Measurements from ENCODE around the gene TRAPPC10. TPM values are rescaled to one million over a fixed set of nuclear protein-coding genes. Genes with fewer than 3 reads are reported as not detected.

The TRAPPC10 gene
- total RNA-seq, 1 experiment from 2014 or later, result 31.5 TPM

- no peaks in the 10 kb centered on the region for H3K4me1 ChIP-seq (ENCODE audit: control insufficient read depth in 1 of 2, insufficient read depth in 2 of 2, low read length in 2 of 2)
- CTCF ChIA-PET, result no interaction called here
- RAD21 ChIA-PET (ENCODE audit: low non-redundant PET in 1 of 2, low total read pairs in 2 of 2, uncharacterized antibody in 2 of 2, unreplicated experiment in 2 of 2), result no interaction called here
- intact Hi-C loops (cut with micrococcal nuclease), result no loop called here
- H3K9me3 ChIP-seq (ENCODE audit: control insufficient read depth in 1 of 2, insufficient read depth in 1 of 2, low read depth in 1 of 2, low read length in 2 of 2), result no peaks in the 10 kb centered on the region
- no peak overlapping the region for H2AFZ ChIP-seq (ENCODE audit: low read depth, low read length, poor library complexity, severe bottlenecking)
- no peak for DNase-seq (ENCODE audit: low read depth, low spot score)
- no peak for TF ChIP-seq ZNF274 (IDR thresholded peaks at IDR 0.05; ENCODE audit: low read depth, low read length)
- TF ChIP-seq RAD21 (IDR thresholded peaks at IDR 0.05; ENCODE audit: low read depth), result no peak
- TF ChIP-seq JUND (IDR thresholded peaks at IDR 0.05), result no peak
- TF ChIP-seq POLR2AphosphoS5 (IDR thresholded peaks at IDR 0.05; ENCODE audit: low read depth, low read length), result no peak
- TF ChIP-seq FOSL1 (IDR thresholded peaks at IDR 0.05; ENCODE audit: low read depth), result no peak
- no peak for TF ChIP-seq CEBPB (IDR thresholded peaks at IDR 0.05; ENCODE audit: low read depth)
- no peak for TF ChIP-seq CBX3 (IDR thresholded peaks at IDR 0.05; ENCODE audit: low read depth)
- H4K20me1 ChIP-seq (ENCODE audit: insufficient read depth), result no peaks in the 10 kb centered on the region
- no peak overlapping the region for H3K9ac ChIP-seq (ENCODE audit: low read length)
- H3K79me2 ChIP-seq (ENCODE audit: insufficient read depth, low read length), result peaks cover 30% of the 10 kb centered on the region
- POLR2A ChIA-PET, result interaction anchor here (1.3 kb wide), 1 partner anchor 22 kb away, joined by 4 read pairs; no protein-coding TSS in a partner anchor
- H3K9me2 ChIP-seq (ENCODE audit: insufficient read depth), result no peaks in the 10 kb centered on the region
- no TSS peak for BruUV-seq (replicated peaks)
- H3K36me3 ChIP-seq (ENCODE audit: control insufficient read depth in 1 of 2, insufficient read depth in 2 of 2, low read length in 2 of 2), result peaks cover 6 to 14% of the 10 kb centered on the region in 2 experiments; a peak in 3 of 4 replicates
- no peak overlapping the region for H3K4me2 ChIP-seq (ENCODE audit: low read length)
- no peak overlapping the region for H3K27ac ChIP-seq (ENCODE audit: low read depth, low read length)
- H3K27me3 ChIP-seq (ENCODE audit: insufficient read depth, low read length), result no peaks in the 10 kb centered on the region
- no peak for ATAC-seq
- H3K4me3 ChIP-seq (replicated peaks in 1 of 2; ENCODE audit: low read depth in 1 of 2, low read length in 2 of 2), result no peak overlapping the region
These were observed 51.2 kb downstream of the TRAPPC10 start for GRCh38 chr21:44063151-44063912.

DNA sequence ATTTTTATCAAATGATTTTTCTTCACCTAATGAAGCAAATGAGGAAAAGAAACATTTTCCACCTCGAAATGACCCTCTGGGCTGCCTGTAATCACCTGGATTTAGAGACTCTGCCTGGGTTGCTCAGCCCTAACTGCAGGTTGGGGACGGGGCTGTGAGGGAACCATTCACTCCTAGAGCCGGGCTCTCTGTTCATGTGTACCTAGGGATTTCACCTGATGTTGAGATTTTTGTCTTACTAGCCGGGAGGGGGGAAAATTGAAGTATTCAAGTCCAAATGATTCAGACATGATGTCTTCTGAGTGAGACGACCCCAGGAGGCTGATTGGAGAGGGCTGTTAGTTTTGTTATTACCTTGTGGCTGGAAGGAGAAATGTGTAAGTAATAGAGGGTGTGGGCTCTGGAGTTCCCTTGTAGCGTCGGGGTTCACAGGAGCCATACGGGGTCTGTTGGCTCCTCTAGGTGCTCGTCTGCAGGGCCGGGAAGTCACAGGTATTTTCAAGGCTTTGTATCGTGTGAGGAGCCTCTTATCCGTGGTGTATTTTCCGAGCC is 52.8 kb downstream of the TRAPPC10 start:
- ChIA-PET CTCF (no interaction called here), RAD21 (ENCODE audit: low non-redundant PET in 1 of 2, low total read pairs in 2 of 2, uncharacterized antibody in 2 of 2, unreplicated experiment in 2 of 2) (no interaction called here), POLR2A (interaction anchor here (1.3 kb wide), 1 partner anchor 20 kb away, joined by 4 read pairs; no protein-coding TSS in a partner anchor)
- no peak overlapping the region for H3K4me3 ChIP-seq (replicated peaks in 1 of 2; ENCODE audit: low read depth in 1 of 2, low read length in 2 of 2)
- no peaks in the 10 kb centered on the region for H3K9me3 ChIP-seq (ENCODE audit: control insufficient read depth in 1 of 2, insufficient read depth in 1 of 2, low read depth in 1 of 2, low read length in 2 of 2)
- H3K27ac ChIP-seq (ENCODE audit: low read depth, low read length), result no peak overlapping the region
- no peaks in the 10 kb centered on the region for H4K20me1 ChIP-seq (ENCODE audit: insufficient read depth)
- peaks cover 30% of the 10 kb centered on the region for H3K79me2 ChIP-seq (ENCODE audit: insufficient read depth, low read length)
- intact Hi-C loops (cut with micrococcal nuclease), result no loop called here
- H3K9ac ChIP-seq (ENCODE audit: low read length), result no peak overlapping the region
- H3K36me3 ChIP-seq (ENCODE audit: control insufficient read depth in 1 of 2, insufficient read depth in 2 of 2, low read length in 2 of 2), result peaks cover 6 to 8% of the 10 kb centered on the region in 2 experiments; a peak in 3 of 4 replicates
- no peaks in the 10 kb centered on the region for H3K4me1 ChIP-seq (ENCODE audit: control insufficient read depth in 1 of 2, insufficient read depth in 2 of 2, low read length in 2 of 2)
- no peak overlapping the region for H3K4me2 ChIP-seq (ENCODE audit: low read length)
- H2AFZ ChIP-seq (ENCODE audit: low read depth, low read length, poor library complexity, severe bottlenecking), result no peak overlapping the region
- DNase-seq (ENCODE audit: low read depth, low spot score) (no peak), ATAC-seq (no peak)
- BruUV-seq (replicated peaks), result no TSS peak
- H3K27me3 ChIP-seq (ENCODE audit: insufficient read depth, low read length), result no peaks in the 10 kb centered on the region
- H3K9me2 ChIP-seq (ENCODE audit: insufficient read depth), result no peaks in the 10 kb centered on the region
- TF ChIP-seq TCF7L2 (IDR thresholded peaks at IDR 0.05; ENCODE audit: borderline replicate concordance, extremely low read depth, insufficient read depth, insufficient read length), result no peak
- no peak for TF ChIP-seq ZFX (IDR thresholded peaks at IDR 0.05)
- TF ChIP-seq EZH2 (IDR thresholded peaks at IDR 0.05), result no peak
- TF ChIP-seq JUND (IDR thresholded peaks at IDR 0.05), result no peak
- no peak for TF ChIP-seq REST (IDR thresholded peaks at IDR 0.05; ENCODE audit: low read depth)
- TF ChIP-seq ZBTB33 (IDR thresholded peaks at IDR 0.05; ENCODE audit: extremely low read depth, insufficient replicate concordance, low read length), result no peak
- TF ChIP-seq POLR2AphosphoS5 (IDR thresholded peaks at IDR 0.05; ENCODE audit: low read depth, low read length), result no peak
- TF ChIP-seq YY1 (IDR thresholded peaks at IDR 0.05; ENCODE audit: extremely low read depth, insufficient replicate concordance, low read depth, low read length), result no peak
- TF ChIP-seq ELF1 (IDR thresholded peaks at IDR 0.05; ENCODE audit: borderline replicate concordance, low read depth), result no peak
